ENCODE results near the gene NDUFAF2. TPM values are rescaled to one million over a fixed set of nuclear protein-coding genes. Genes with fewer than 3 reads are reported as not detected.

Gene NDUFAF2
- total and polyA plus RNA-seq, 2 of the 13 experiments (the other 11 are each of a cell fraction or from before 2014, with no cell fraction given), result 34.0 to 78.4 TPM

- no peak for TF ChIP-seq PRPF4 (IDR thresholded peaks at IDR 0.05; ENCODE audit: low read depth, low read length, poor library complexity, severe bottlenecking)
- TF ChIP-seq MTA1 (CRISPR knock-in tag; IDR thresholded peaks at IDR 0.05; ENCODE audit: borderline replicate concordance), result 0 out of 2 replicates have a peak, but pooled peaks have one; percentile 51
- no peak for TF ChIP-seq ZNF234 (CRISPR knock-in tag; conservative IDR thresholded peaks at IDR 0.05)
- no peak for TF ChIP-seq FOXA3 (CRISPR knock-in tag; IDR thresholded peaks at IDR 0.05)
- TF ChIP-seq IRF9 (CRISPR knock-in tag; IDR thresholded peaks at IDR 0.05; ENCODE audit: borderline replicate concordance), result peak; percentile 62; the same call in 1 of the 2 replicates
- TF ChIP-seq FOXO1 (CRISPR knock-in tag; IDR thresholded peaks at IDR 0.05), result 0 out of 2 replicates have a peak, but pooled peaks have one; percentile 40
- no peak for TF ChIP-seq RORA (CRISPR knock-in tag; IDR thresholded peaks at IDR 0.05)
- no peak for TF ChIP-seq ZNF160 (CRISPR knock-in tag; IDR thresholded peaks at IDR 0.05)
- peak; percentile 76 for TF ChIP-seq KMT2A (CRISPR knock-in tag; IDR thresholded peaks at IDR 0.05)
- no peak for TF ChIP-seq ZBTB40 (IDR thresholded peaks at IDR 0.05)
- no peak for TF ChIP-seq ZBTB40 (CRISPR knock-in tag; IDR thresholded peaks at IDR 0.05)
- no peak for TF ChIP-seq ZNF512B (CRISPR knock-in tag; IDR thresholded peaks at IDR 0.05; ENCODE audit: borderline replicate concordance)
- TF ChIP-seq MNT (IDR thresholded peaks at IDR 0.05), result no peak
Observed at GRCh38 chr5:60944904-60945812, at the start of gene NDUFAF2, which contains the start of gene ERCC8 (continued).
